Testis (tissue), 2 donors: ENCODE measurements around the gene SCRN1.
A peak's percentile ranks its signal among the peaks of the same experiment; 100 is the strongest.

Experiments
- CTCF ChIP-seq, 3 experiments: fragments of 450-650 bp in 2 of 3; fragments of 200-600 bp in 1 of 3; sonication (generic) in 1 of 3; IDR thresholded peaks; one replicate each; pipeline ENCODE4 v1.5.1; 2016 to 2019; ENCODE audit warnings: antibody characterized with exemption in 3 of 3, mild to moderate bottlenecking in 2 of 3, moderate library complexity in 1 of 3
- POLR2A ChIP-seq: fragments of 450-650 bp; IDR thresholded peaks from one replicate; pipeline ENCODE4 v1.6.1; 2017; ENCODE audit warnings: antibody characterized with exemption, mild to moderate bottlenecking, moderate library complexity

DNA sequence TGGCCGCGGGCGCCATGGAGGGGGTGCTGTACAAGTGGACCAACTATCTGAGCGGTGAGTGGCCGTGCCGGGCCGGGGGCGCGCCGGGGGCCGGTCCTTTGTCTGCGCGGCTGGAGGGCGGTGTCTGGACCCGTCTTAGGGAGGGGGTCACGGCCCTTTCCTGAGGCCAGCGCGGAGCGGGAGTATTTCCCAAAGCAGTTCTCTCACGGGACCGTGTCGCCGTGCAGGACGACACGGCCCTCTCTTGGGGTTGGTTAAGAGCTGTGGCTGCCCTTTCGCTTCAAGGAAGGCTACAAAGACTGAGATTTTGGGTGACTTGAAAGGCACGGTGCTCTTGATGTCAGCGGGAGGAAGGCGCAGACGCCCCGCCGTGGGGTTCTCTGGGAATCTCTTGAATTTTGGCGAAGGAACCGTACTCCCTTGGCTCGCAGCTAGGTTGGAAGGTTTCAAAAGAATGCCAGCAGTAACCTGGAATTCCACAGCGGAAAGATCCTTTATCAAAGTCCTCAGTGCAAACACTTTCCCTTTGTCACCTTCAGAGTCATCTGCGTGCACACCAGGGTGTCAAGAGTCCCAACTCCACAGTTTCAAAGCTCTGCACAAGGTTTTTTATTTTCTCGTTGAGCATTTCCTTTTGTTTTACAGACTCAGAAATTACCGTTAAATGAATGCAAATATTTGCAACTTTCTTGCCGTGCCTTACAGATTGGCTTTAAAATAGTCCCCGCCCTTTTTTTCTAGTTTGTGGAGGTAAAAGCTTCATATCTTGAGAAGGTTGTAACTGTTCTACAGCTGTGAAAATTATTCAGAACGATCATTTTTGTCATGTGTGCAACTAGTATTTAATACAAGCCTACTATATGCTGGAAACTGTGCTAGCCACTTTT lies 39.4 kb upstream of the SCRN1 start:
- TF ChIP-seq CTCF (IDR thresholded peaks at IDR 0.05) (peak in 1 of 3 experiments; percentile 13), POLR2A (no peak)
